Fibroblast of the aortic adventitia (primary cell): Measurements from ENCODE around the gene FRMD4A. TPM values are rescaled to one million over a fixed set of nuclear protein-coding genes. Genes with fewer than 3 reads are reported as not detected.

Source experiments
- DNase-seq: peaks from one replicate; pipeline ENCODE4 v3.0.0-alpha.2; 2010; ENCODE audit warnings: low read depth
- H3K4me3 ChIP-seq: 2 replicates; pipeline ENCODE4 v1.5.1; 2011; ENCODE audit warnings: low read depth, mild to moderate bottlenecking, control low read depth, low read length, moderate library complexity
- total RNA-seq: library from RNA; depleted of rRNA; stranded (reverse); fragments of >200 nt; gene quantifications from 2 replicates; pipeline ENCODE4 v1.2.3, GENCODE V29; 2012; ENCODE audit warnings: low replicate concordance
- TF ChIP-seq, protein P1 (sequence below): IDR thresholded peaks from 2 replicates; pipeline ENCODE4 v1.5.1; 2011; ENCODE audit warnings: mild to moderate bottlenecking, low read length, control low read depth, inconsistent platforms; ENCODE audit not compliant: insufficient read depth

FRMD4A gene
- total RNA-seq, 1 donor = 42.4 TPM

- TF ChIP-seq, protein P1, sequence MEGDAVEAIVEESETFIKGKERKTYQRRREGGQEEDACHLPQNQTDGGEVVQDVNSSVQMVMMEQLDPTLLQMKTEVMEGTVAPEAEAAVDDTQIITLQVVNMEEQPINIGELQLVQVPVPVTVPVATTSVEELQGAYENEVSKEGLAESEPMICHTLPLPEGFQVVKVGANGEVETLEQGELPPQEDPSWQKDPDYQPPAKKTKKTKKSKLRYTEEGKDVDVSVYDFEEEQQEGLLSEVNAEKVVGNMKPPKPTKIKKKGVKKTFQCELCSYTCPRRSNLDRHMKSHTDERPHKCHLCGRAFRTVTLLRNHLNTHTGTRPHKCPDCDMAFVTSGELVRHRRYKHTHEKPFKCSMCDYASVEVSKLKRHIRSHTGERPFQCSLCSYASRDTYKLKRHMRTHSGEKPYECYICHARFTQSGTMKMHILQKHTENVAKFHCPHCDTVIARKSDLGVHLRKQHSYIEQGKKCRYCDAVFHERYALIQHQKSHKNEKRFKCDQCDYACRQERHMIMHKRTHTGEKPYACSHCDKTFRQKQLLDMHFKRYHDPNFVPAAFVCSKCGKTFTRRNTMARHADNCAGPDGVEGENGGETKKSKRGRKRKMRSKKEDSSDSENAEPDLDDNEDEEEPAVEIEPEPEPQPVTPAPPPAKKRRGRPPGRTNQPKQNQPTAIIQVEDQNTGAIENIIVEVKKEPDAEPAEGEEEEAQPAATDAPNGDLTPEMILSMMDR = no peak
- no peak for DNase-seq
- H3K4me3 ChIP-seq = no peak overlapping the region
Measured at GRCh38 chr10:13743963-13744362, 586.8 kb downstream of the FRMD4A start.

DNA sequence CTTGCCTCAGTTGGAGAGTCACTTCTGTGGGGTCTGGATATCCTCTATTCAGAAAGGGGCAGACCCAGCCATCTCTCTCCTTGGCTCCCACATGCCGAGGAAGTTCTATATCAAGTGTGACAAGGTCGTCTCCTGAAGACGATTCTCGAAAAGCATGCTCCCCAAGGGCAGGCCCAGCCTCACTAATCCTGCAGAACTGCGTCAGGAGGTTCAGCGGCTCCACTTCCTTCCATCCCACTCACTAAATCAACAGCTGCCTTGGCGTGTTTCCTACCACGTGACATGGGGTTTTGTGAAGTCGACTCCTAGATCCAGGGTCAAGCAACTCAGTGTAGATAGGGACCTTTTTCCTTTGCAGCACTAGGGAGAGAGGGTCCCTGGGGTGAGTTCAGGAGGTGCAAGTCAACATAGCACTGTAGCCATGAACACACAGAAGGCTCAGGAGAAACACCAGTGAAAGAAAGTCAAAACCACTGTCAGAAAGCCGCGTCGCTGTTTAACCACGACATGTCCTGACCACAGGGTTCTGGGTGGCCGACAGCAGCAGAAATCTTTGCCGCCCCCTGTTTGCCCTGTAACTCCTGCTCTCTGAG is 587.5 kb downstream of the FRMD4A start:
- TF ChIP-seq, protein P1 = no peak
- no peak overlapping the region for H3K4me3 ChIP-seq
- DNase-seq = no peak

DNA sequence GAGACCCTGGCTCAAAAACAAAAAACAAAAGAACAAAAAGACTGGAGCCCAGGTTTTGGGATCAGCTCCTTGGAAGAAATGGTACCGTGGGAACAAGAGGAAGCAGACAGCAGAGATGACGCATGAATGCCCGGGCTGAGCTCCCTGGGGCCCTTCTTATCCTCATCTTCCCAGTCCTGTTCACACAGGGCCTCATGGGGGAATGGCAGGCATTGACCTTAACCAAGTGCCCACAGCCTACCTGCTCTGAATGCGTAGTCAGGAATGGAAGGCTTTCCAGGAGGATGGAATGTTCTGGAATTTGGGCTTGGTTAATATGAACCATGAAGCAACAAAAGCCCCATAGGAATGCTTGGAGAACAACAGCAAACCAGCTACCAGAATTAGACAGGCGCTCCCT is 589.3 kb downstream of the FRMD4A start:
- TF ChIP-seq, protein P1 = no peak
- no peak for DNase-seq
- H3K4me3 ChIP-seq = no peak overlapping the region

- H3K4me3 ChIP-seq = no peak overlapping the region
- DNase-seq = no peak
- TF ChIP-seq, protein P1 = no peak
Measured at GRCh38 chr10:13740461-13740860, 590.3 kb downstream of the FRMD4A start.

- no peak for DNase-seq
- H3K4me3 ChIP-seq = no peak overlapping the region
Measured at GRCh38 chr10:13739183-13739582, 591.5 kb downstream of the FRMD4A start.

DNA sequence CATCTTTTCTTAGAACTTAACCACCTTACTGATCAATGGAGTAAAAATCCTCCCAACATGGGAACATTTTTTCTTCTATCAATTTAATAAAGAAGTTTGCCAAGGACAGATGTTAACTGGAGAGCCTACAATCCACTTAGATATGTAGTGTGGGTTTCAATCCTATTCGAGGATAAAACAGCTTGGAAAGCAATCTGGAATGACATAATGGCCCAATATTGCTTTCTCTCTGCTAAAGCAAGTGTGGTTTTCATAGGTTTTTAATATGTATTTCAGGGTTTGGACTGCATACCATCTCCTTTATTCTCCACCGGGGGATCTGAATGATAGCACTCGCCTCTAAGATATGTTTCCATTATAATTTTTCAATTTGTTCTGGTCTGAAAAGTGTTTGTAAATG is 594.2 kb downstream of the FRMD4A start:
- TF ChIP-seq, protein P1 = no peak
- no peak overlapping the region for H3K4me3 ChIP-seq
- DNase-seq = no peak

More at GRCh38 chr10:13739183-13739582, 591.5 kb downstream of the FRMD4A start:
- TF ChIP-seq, protein P1 = no peak

- H3K4me3 ChIP-seq = no peak overlapping the region
- TF ChIP-seq, protein P1 = no peak
- DNase-seq = no peak
Measured at GRCh38 chr10:13734151-13734550, 596.6 kb downstream of the FRMD4A start.
